ENCODE data around the gene EDARADD. TPM values are rescaled to one million over a fixed set of nuclear protein-coding genes. Genes with fewer than 3 reads are reported as not detected.

Gene EDARADD
- total RNA-seq, 2 donors from 2014 or later: 2.8 TPM; not detected in 1

GRCh38 chr1:236381565-236382158, 12.4 kb upstream of the EDARADD start:
- no peak overlapping the region for H3K4me3 ChIP-seq
- no peak for DNase-seq (ENCODE audit: low spot score)
- no peaks in the 10 kb centered on the region for H3K27me3 ChIP-seq (replicated peaks; ENCODE audit: insufficient read depth)
- no peak overlapping the region for H3K27ac ChIP-seq
- no peak for ATAC-seq (ENCODE audit: insufficient number of reproducible peaks, low FRiP score, low read depth)
- no peaks in the 10 kb centered on the region for H3K4me1 ChIP-seq (ENCODE audit: control insufficient read depth in 1 of 2, low read depth in 2 of 2)
- no peak for TF ChIP-seq CTCF (IDR thresholded peaks at IDR 0.05)
- H3K9me3 ChIP-seq: no peaks in the 10 kb centered on the region
- H3K36me3 ChIP-seq: no peaks in the 10 kb centered on the region

- TF ChIP-seq CTCF (IDR thresholded peaks at IDR 0.05): no peak
- Histone ChIP-seq H3K27me3 (replicated peaks; ENCODE audit: insufficient read depth) (no peaks in the 10 kb centered on the region), H3K27ac (no peak overlapping the region), H3K4me3 (no peak overlapping the region), H3K4me1 (ENCODE audit: control insufficient read depth in 1 of 2, low read depth in 2 of 2) (no peaks in the 10 kb centered on the region), H3K36me3 (no peaks in the 10 kb centered on the region), H3K9me3 (no peaks in the 10 kb centered on the region)
- ATAC-seq (ENCODE audit: insufficient number of reproducible peaks, low FRiP score, low read depth) (no peak), DNase-seq (ENCODE audit: low spot score) (no peak)
These were observed 5.8 kb upstream of the EDARADD start for GRCh38 chr1:236388332-236388731.

GRCh38 chr1:236389253-236389652, 4.8 kb upstream of the EDARADD start:
- Histone ChIP-seq H3K27me3 (replicated peaks; ENCODE audit: insufficient read depth) (no peaks in the 10 kb centered on the region), H3K27ac (no peak overlapping the region), H3K4me1 (ENCODE audit: control insufficient read depth in 1 of 2, low read depth in 2 of 2) (no peaks in the 10 kb centered on the region), H3K4me3 (no peak overlapping the region), H3K36me3 (no peaks in the 10 kb centered on the region), H3K9me3 (no peaks in the 10 kb centered on the region)
- no peak for DNase-seq (ENCODE audit: low spot score)
- no peak for TF ChIP-seq CTCF (IDR thresholded peaks at IDR 0.05)
- ATAC-seq (ENCODE audit: insufficient number of reproducible peaks, low FRiP score, low read depth): no peak

- no peak overlapping the region for H3K27ac ChIP-seq
- ATAC-seq (ENCODE audit: insufficient number of reproducible peaks, low FRiP score, low read depth) (no peak), DNase-seq (ENCODE audit: low spot score) (no peak)
- H3K4me3 ChIP-seq: no peak overlapping the region
- peaks cover 2 to 12% of the 10 kb centered on the region in 2 donors for H3K4me1 ChIP-seq (ENCODE audit: control insufficient read depth in 1 of 2, low read depth in 2 of 2)
- TF ChIP-seq CTCF (IDR thresholded peaks at IDR 0.05): no peak
- no peaks in the 10 kb centered on the region for H3K36me3 ChIP-seq
- H3K9me3 ChIP-seq: no peaks in the 10 kb centered on the region
- no peaks in the 10 kb centered on the region for H3K27me3 ChIP-seq (replicated peaks; ENCODE audit: insufficient read depth)
These were observed 3.1 kb upstream of the EDARADD start for GRCh38 chr1:236391008-236391407.

- no peak for ATAC-seq (ENCODE audit: insufficient number of reproducible peaks, low FRiP score, low read depth)
- no peaks in the 10 kb centered on the region for H3K36me3 ChIP-seq
- peaks cover 2 to 15% of the 10 kb centered on the region in 2 donors for H3K4me1 ChIP-seq (ENCODE audit: control insufficient read depth in 1 of 2, low read depth in 2 of 2)
- TF ChIP-seq CTCF (IDR thresholded peaks at IDR 0.05): no peak
- H3K27me3 ChIP-seq (replicated peaks; ENCODE audit: insufficient read depth): no peaks in the 10 kb centered on the region
- no peak overlapping the region for H3K27ac ChIP-seq
- no peak overlapping the region for H3K4me3 ChIP-seq
- no peaks in the 10 kb centered on the region for H3K9me3 ChIP-seq
- no peak for DNase-seq (ENCODE audit: low spot score)
These were observed 1.9 kb upstream of the EDARADD start for GRCh38 chr1:236392182-236392581.
